HG03135 (cell line): ENCODE measurements around the gene RPS6KB2.

ENCODE experiments used
- ATAC-seq: cut with Tn5 transposase; IDR thresholded peaks from one replicate; pipeline ENCODE4 v1.9.1; 2021; ENCODE audit warnings: mild to moderate bottlenecking, moderate library complexity; ENCODE audit not compliant: unreplicated experiment

Gene RPS6KB2

GRCh38 chr11:67441098-67441563 lies 12.8 kb downstream of the RPS6KB2 start:
- no peak for ATAC-seq

DNA sequence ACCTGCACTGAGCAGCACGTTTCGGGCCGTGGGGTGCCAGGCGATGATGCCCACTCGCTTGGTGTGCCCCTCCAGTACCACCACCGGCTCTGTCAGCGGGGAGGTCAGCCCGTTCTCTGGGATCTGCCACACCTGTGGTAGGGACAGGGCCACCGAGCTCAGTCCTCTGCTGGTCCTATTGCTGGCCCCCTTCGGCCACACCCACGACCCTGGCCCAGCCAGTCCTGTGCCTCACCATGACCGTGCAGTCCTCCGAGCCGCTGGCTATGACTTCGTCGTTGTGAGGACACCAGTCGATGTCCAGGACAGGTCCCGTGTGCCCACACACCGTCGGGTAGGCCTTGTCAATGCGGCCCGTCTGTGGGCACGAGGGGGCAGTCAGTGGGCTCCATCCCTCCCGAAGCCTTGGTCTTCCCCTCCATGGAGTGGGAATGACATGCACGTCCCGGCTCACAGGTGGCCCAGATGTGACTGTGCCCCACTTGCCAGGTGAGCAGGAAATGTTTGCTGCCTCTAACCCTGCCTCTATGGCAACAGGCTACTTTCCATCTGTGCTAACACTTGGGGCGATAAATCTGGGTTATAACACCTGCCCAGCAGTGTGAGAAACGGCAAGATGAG lies 13.5 kb downstream of the RPS6KB2 start:
- ATAC-seq, result no peak

DNA sequence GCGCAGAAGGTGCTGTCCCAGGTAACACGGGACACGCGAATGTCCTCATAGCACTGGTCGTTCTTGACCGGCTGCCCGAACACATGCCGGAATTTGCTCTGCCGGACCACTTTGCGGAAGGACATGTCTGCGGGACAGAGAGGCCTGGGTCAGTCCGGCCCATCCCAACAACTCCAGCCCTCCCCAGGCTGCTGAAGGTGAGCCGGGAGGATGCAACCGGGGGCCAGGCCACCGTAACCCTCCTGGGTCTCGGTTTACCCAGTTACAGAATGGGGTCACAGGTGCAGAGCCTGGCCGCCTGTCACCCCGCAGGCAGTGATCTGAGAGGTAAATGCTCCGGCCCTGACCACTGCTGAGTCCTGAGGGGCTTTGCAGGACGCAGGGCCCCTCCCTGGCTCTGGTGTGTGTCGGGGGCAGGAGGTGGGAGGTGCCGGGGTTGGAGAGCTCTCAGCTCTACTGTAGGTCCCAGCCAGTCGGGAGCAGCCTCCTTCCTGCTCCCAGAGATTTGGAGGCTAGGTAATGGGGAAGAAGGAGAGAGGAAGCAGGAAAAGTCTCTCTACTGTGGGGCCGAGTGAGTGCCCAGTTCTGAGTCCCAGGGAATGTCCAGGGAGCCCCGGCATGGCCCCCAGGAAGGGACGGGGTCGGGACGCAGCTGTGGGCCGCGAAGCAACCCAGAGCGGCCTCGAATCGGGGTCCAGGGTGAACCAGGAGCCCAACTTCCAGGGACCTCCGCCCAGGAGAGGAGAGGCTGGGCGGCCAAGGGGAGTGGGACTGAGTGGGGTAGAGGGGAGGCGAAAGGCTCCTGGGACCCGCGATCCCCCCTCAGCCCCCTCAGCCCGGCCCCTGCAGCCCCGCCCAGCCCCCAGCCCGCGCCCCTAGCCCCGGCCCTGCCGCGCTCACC lies 14.5 kb downstream of the RPS6KB2 start:
- no peak for ATAC-seq

DNA sequence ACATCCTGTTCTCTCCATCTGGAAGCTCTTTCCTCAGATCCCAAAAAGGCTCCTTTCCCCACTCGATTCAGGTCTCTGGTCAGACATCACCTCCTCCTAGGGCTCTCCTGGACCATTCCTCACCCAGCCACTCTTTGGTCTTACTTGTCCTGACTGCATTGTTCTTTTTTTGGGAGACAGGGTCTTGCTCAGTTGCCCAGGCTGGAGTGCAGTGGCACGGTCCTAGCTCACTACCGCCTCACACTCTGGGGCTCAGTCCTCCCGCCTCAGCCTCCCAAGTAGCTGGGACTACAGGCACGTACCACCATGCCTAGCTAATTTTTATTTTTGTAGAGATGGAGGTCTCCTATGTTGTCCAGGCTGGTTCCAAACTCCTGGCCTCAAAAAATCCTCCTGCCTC lies 17.2 kb downstream of the RPS6KB2 start:
- no peak for ATAC-seq

DNA sequence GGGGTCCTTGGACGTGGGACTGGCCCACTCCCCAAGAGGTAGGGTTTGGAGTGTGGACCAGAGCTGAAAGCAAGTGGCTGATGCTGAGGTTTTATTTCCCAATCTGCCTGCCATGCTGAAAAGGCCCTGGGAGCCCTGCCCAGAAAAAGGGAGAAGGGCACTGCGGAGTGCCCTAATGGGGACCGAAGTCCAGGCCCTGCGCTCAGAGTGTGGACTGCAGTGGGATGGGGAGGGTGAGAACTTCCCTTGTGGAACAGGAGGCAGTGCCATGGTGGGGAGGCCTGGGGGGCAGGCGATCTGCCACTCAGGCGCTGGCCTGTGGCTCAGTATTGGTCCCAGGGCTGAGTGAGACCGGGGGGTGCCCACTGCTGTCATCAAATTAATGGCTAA lies 19.9 kb downstream of the RPS6KB2 start:
- ATAC-seq, result no peak

GRCh38 chr11:67449116-67449844 lies 21.0 kb downstream of the RPS6KB2 start:
- ATAC-seq, result no peak

DNA sequence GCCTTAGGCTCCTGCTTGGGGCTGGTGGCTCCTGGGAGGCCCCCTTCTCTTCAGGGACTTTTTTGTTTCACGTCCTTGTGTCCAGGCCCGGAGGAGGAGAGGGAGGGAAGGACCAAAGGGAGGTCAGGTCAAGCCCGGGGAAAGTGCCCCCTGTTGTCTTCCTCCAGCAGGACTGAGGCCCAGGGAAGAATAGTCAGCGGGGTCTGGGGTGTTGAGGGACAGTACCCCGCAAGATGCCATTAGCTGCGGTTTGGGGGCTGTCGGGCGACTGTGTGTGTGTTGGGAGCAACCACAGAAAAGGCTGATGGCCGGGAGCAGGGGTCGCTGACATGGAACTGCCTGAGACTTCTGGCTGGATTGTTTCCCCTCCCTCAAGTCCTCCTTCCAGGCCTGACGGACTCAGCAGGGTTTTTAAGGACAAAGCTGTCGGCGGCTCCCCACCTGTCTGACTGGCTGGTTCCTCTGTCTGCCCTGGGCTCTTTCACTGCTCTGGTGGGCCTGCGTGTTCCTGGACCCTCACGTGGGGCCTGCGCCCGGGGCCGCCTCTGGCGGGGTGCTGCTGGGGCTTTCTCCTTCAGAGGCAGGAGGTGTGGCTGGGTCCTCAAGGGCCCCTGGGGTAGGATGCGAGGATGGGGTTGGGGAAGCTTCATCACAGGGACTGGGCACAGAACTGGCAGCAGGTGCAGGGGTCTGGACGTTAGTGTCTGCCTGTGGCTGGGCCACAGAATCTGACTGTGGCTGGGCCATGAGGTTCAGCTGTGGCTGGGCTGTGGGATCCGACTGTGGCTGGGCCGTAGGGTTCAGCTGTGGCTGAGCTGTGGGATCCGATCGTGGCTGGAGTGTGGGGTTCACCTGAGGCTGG lies 22.7 kb downstream of the RPS6KB2 start:
- no peak for ATAC-seq

DNA sequence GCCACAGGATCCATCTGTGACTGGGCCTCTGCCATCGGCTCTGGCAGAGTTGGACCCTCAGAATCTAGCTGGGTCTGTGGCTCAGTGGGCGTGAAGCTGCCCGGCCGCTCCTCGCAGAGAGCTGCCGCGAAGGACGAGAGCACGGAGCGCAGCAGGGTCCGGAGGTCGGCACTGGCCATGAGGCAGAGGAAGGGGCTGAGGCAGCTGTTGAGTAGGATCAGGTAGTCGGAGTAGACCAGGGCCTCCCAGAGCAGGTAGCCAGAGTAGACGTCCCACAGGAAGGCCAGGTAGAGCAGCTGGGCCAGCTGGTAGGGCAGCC lies 23.3 kb downstream of the RPS6KB2 start:
- ATAC-seq, result no peak

- no peak for ATAC-seq
Measured at GRCh38 chr11:67452141-67452952, 24.1 kb downstream of the RPS6KB2 start, which contains the start of gene GPR152. GPR152 (minus strand) TSS chr11:67452729; CDS start chr11:67452724, 5 bp downstream.

DNA sequence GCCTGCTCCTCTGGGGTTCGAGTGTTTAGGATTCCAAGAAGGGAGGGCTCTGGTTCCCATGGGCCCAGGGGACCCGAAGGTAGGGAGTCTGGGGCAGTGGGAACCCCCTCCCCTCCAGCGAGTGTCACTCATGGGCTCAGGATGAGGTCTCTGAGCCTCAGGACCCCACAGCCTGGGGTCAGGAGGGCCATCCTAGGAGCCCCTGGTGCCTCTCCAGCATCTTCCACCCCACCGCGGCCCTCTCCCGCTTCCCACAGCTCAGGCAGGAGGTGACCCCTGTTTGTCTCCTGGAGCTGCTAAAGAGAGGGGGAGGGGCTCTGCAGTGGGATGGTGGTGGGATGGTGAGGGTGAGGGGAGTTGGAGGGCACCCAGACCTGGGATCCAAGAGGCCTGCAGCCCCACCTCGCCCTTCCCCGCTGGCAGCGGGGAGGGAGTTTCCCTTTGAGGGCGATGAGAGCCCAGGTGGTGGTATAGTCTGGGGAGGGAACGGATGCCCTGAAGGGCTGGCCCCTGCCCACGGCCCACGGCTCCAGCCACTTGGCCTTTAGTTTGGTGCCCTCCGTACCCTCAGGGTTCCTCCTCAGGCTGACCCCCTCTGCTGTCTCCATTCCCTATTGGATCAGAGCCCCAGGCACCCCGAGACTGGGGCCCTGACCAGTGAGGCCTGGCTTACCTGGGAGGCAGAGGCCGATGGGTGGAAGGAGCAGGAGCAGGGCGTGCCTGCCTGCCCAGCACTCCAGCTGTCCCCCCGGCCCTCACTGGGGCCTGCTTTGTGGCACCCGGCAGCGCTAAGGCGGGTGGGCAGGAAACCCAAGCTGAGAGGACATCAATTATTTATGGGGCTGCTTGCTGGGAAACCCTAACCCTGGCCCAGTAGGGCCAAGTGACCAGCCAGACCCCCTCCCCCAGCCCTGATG lies 25.8 kb downstream of the RPS6KB2 start:
- ATAC-seq, result no peak

DNA sequence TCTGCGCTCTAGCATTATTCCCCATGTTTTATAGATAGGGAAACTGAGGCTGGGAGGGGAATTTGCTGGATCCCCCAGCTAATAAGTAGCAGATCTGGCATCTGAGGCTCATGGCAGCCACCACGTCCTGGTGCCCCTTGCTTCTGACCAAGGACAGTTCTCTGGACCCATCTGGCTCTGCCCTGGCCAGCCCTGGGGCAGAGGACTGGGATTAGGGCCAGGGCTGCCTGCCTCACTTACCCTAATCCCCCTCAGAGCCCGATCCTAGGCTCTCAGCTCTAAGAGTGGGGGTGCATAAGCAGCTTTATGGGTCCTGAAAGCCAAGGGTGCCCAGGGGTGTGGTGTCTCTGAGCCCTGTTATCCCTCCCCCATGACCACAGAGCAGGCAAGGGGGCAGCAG lies 26.8 kb downstream of the RPS6KB2 start, which contains the start of gene CABP4:
TSS of gene CABP4 (plus strand) at position 301 of the 400 bp plus-strand sequence. CDS start at position 371, 70 bp downstream.
- ATAC-seq, result no peak

GRCh38 chr11:67456068-67456705 lies 27.9 kb downstream of the RPS6KB2 start:
- ATAC-seq, result no peak

DNA sequence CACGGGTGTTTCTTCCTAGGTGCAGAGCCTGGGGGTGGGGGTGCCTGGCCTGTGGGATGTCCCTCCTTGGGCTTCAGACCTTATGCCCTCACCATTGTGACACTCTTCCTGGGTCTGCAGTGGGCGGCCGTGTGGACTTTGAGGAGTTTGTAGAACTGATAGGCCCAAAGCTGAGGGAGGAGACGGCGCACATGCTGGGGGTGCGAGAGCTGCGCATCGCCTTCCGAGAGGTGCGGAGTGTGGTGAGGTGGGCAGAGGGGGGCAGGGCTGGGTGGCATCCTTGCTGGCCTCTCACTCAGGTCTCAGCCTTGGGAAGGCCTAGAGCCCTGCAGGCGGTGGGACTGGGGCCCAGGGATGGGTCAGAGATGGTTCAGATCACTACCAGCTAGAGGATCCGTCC lies 29.2 kb downstream of the RPS6KB2 start:
- no peak for ATAC-seq

- ATAC-seq, result no peak
Measured at GRCh38 chr11:67458266-67458665, 30.0 kb downstream of the RPS6KB2 start.

DNA sequence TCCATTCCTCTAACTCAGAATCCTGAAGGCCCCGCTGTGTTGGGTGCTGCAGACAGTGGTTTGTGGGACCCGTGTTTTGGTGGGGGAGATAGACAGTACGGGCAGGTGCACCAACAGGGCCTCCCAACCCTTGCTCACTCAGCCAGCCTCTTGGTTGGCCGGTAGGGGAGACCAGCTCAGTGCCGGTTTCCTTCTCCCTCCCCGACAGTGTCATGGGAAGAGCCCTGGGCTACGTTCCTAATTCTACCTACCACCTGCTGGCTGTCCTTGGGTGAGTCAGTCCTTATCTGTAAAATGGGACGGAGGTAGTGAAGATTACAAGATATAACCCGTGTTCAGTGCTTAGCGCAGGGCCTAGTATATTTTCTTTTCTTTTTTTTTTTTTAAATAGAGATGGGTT lies 34.9 kb downstream of the RPS6KB2 start:
- no peak for ATAC-seq

DNA sequence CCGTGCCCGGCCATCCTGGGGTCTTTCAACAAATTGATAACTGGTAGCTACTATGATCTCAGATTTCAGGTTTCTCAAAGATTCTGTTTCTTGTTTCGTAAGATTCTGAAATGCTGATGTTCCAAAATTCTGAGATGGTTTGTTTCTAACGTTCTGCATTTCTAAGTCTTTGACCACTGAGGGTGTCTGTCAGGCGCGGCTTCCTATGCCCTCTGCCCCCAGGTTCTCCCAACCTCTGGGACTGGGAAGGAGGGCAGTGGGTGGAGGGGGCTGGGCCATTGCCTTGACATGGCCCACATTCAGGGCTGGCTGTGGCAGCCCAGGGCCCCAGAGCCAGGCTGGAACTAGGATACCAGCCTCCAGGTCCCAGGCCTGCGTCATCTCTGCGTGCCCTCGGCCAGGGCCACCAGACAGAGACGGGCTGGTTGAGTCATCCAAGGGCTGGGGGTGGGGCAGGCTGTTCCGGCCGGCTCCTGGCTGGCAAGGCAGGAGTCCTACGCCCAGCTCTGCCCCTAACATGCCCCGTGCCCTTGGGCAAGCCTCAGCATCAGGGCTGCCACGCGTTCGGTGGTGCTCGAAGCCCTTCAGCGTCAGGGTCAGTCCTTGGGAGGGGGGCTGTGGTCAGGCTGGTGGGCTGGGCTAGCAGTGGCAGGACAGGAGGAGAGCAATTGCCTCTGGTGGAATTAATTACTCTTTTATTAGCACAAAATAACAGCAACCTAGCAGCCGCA lies 35.6 kb downstream of the RPS6KB2 start:
- ATAC-seq, result no peak

- ATAC-seq, result peak; percentile 58
Measured at GRCh38 chr11:67464411-67465188, 36.3 kb downstream of the RPS6KB2 start.
